Hepatic stellate cell (primary cell): ENCODE measurements around the gene DNAL1.

ENCODE experiments used
- DNase-seq: peaks from one replicate; pipeline ENCODE4 v3.0.0; 2011; ENCODE audit warnings: low spot score

Gene DNAL1

DNA sequence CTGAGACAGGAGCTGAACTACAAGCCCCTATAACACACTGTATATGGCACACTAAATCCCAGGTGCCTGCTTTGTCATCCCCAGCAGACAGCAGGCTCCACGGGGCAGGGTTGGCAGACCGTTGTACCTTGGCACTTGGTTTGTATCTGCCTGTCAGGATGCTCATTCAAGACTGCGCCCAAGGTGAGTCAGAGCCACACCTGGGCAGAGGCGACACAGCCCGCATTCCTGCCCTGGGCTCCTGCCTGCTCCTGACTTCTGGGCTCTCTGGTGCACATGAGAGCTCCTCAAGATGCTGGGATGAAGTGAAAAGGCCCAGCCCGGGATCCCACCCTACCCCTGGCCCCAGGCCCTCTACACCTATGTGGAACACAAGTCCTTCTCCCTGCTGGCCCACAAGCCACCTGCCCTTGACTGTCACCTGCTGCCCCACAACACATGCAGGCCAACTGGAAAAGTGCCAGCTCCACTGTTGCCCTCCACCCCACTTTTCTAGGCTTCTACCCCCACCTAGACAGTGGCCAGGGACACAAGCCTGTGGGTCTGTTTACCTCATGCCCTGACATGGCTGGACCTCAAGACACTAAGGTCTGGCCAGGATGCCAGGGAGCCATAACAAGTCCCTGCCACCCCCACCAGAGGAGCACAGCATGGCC lies 100.2 kb downstream of the DNAL1 start:
- DNase-seq: no peak

DNA sequence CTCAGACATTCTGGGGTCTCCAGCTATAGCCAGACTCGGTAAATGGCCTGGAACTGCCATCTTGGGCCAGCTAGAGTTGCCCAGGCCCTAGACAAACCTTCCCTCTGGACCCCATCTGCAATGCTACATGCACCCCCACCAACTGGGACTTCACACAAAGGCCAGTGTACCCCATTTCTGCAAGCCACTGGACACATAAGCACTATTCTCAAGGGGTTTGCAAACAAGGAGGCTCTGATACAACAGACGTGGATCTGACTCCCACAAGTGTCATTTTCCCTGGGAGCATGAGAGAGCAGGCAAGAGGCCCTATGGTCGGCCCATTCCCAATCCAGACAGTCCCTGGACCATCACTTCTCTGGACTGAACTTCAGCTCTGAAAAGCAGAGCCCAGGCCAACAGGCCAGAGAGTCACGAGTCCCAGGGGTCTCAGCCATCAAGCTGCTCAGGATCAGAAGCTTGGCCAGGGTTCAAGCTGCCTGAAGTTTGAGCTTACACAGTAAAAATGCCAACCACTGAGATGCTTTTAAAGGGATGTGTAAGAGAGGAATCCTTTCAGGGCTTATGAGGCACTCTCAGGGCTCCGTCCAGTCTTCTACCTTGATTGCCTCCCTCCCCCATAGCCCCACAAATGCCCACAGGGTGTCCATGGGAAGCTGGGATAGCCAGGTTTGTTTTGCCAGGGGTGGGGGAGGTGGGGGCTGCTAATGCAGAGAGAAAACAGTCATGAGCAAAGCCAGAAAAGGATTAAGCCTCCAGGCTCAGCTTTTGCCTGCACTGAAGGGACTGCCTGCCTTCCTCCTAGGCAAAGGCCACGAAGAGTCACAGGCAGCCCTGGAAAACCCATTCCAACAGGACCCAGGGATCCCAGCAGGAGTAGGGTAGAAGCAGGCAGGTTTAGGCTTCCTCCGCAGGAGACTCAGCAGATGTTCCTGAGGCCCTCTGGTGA lies 101.1 kb downstream of the DNAL1 start:
- no peak for DNase-seq

- no peak for DNase-seq
These were observed 102.0 kb downstream of the DNAL1 start for GRCh38 chr14:73746520-73747378.

DNA sequence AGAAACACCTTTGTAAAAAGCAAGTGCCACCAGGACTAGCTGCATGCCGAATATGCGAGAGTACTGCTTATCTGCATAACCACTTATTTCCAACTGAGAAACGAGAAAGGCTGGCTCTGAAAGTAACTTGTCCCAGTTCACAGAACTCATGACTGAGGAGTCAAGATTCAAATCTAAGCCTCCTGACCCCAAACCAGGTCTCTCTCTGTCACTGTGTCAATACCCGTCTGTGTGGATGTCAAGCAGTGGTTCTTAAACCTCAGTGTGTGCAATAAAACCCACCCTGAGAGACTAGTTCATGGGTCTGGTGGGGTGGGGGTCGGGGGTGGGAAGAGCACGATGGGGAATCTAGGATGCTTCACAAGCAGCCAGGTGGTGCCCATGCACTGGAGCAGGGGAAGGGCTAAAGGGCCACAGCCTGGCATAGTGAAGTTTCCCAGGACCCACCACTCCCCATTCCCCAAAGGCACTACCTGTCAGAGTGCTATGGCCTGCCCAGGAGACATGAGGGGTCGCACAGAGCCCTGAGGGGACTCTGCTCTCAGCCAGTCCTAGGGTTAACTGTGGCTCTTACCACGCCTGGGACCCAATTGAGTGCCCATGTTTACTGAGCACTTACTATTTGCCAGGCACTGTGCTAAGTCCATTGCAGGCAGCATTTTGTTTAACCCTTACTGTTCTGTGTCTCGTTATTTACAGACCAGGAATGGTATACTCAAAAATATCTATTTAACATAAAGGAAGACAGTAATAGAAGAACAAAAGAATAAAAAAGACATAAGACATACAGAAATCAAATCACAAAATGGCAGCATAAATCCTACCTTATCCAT lies 102.8 kb downstream of the DNAL1 start:
- DNase-seq: no peak

DNA sequence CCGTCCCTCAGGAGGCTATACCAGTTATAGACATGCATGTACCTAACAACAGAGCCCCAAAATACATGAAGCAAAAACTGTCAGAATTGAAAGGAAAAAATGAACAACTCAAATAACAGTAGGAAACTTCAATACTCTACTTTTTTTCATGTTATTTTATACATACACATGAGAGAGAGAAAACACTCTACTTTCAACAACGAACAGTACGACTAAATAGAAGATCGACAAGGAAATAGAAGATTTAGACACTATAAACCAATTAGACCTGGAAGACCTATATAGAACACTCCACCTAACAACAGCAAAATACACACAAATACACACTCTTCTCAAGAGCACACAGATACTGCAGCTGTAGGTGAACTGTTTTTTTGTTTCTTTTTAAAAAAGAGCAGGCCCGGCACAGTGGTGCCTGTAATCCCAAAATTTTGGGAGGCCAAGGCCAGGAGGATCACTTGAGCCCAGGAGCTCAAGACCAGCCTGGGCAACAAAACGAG lies 104.1 kb downstream of the DNAL1 start:
- DNase-seq: no peak

GRCh38 chr14:73749706-73750530 lies 105.1 kb downstream of the DNAL1 start:
- no peak for DNase-seq

DNA sequence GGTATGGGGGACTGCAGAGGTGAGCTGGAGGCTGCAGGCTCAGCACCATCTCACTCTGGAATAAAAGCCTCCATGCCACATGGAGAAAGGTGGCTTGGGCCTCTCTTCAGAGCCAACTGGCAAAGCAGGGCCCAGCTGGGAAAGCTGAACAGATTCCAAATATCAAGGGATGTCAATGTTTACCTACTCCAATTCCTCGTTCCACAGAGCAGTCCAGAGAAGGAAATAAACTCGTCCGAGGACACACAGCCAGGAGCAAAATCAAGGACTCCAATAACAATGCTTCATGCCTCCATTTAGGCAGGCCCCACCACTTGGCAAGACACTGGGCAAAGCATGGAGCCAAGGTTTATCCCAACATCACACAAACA lies 105.7 kb downstream of the DNAL1 start:
- DNase-seq: no peak

GRCh38 chr14:73751157-73751691 lies 106.4 kb downstream of the DNAL1 start:
- DNase-seq: no peak

DNA sequence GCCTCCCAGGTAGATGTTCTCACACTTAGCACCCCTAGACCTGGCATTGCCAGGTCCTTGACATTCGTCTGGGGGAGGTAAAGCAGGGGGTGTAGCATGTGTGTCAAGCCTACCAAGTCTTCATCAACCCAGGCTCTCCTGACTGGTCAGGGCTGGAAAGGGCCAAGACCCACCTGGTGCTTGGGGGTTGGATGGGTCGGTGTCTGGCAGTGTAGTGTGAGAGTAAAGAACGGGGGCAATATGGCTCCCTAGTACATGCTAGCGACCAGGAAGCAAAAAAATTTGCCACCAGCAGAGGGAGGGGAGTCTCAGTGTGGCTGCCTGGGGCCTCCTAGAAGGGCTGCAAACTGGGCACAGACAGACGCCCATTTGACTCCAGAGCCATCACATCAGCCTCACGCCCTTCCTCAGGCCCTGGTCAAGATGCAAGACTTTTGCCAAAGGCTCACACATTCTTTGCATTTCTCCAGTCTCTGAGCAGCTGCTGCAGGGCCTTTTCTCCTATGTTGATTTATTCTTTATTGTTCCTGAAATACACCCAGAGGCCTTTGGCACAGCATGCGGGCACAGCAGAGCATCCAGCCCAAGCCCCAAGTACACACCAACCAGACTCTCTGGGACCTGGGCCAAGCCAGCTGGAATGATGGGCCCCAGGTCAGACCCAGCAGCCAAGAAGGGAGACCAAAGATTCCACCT lies 107.7 kb downstream of the DNAL1 start:
- no peak for DNase-seq
